SK-N-SH (cell line): ENCODE data around the gene ROR2.

Experiments
- EP300 ChIP-seq, 2 experiments: IDR thresholded peaks; 2 replicates each; pipeline versions ENCODE4 v1.4.0 to v1.6.1; 2012; ENCODE audit warnings: borderline replicate concordance in 1 of 2, low read depth in 1 of 2, low read length in 1 of 2
- EZH2phosphoT487 ChIP-seq: fragments of 200-600 bp; sonication (generic); IDR thresholded peaks from 2 replicates; pipeline ENCODE4 v1.6.1; 2017; ENCODE audit warnings: low read depth, mixed run types, mild to moderate bottlenecking, antibody characterized with exemption, moderate library complexity, borderline replicate concordance
- POLR2AphosphoS5 ChIP-seq: IDR thresholded peaks from 2 replicates; pipeline ENCODE4 v1.6.1; 2012; ENCODE audit warnings: low read depth, low read length
- TCF12 ChIP-seq: IDR thresholded peaks from 2 replicates; pipeline ENCODE4 v1.4.0; 2012
- TF ChIP-seq, protein P1 (sequence below): fragments of 200-600 bp; sonication (generic); IDR thresholded peaks from 2 replicates; pipeline ENCODE4 v1.6.1; 2017; ENCODE audit warnings: antibody characterized with exemption, mild to moderate bottlenecking, moderate library complexity

DNA sequence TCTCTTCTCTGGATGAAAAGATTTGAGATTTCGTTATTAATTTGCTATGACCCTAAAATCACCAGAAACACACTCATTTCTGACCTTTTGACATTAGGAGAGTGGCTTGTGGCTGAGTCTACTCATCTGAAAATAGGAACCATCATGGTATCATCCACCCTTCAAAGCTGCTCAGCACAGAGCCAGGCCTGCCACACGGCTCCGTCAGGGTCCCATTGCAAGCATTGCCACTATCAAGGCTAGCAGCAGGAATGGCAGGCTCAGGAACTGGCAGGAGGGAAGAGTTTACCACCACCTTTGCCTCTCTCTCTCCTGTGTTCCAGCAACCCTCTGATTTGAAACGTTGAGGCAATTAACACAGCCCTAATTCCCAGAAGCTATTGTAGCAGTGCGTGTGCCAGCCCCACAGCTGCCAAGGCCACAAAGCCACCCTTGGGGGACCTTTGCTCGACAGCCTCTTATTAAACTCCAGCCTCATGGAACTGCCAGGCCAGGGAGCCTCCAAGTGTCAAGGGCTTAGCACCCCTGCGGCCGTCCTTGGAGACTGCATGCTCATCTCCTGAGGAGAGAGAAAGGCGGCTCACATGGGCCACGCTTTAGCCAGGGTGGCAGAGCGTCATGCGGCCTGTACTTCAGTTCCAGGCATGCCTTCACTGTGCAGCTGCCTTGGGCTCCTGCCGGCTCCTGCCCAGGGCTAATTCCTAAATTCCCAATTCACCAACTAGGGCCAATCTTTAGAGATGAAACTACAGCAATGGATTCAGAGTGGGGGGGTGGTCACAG lies 145.9 kb downstream of the ROR2 start:
- TF ChIP-seq, protein P1, sequence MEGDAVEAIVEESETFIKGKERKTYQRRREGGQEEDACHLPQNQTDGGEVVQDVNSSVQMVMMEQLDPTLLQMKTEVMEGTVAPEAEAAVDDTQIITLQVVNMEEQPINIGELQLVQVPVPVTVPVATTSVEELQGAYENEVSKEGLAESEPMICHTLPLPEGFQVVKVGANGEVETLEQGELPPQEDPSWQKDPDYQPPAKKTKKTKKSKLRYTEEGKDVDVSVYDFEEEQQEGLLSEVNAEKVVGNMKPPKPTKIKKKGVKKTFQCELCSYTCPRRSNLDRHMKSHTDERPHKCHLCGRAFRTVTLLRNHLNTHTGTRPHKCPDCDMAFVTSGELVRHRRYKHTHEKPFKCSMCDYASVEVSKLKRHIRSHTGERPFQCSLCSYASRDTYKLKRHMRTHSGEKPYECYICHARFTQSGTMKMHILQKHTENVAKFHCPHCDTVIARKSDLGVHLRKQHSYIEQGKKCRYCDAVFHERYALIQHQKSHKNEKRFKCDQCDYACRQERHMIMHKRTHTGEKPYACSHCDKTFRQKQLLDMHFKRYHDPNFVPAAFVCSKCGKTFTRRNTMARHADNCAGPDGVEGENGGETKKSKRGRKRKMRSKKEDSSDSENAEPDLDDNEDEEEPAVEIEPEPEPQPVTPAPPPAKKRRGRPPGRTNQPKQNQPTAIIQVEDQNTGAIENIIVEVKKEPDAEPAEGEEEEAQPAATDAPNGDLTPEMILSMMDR = no peak
- TF ChIP-seq EZH2phosphoT487 (no peak), EP300 (IDR thresholded peaks at IDR 0.05; ENCODE audit: borderline replicate concordance in 1 of 2, low read depth in 1 of 2, low read length in 1 of 2) (no peak), TCF12 (no peak), POLR2AphosphoS5 (no peak)
